Measurements from ENCODE around the gene ASTN1.

The ASTN1 gene

DNA sequence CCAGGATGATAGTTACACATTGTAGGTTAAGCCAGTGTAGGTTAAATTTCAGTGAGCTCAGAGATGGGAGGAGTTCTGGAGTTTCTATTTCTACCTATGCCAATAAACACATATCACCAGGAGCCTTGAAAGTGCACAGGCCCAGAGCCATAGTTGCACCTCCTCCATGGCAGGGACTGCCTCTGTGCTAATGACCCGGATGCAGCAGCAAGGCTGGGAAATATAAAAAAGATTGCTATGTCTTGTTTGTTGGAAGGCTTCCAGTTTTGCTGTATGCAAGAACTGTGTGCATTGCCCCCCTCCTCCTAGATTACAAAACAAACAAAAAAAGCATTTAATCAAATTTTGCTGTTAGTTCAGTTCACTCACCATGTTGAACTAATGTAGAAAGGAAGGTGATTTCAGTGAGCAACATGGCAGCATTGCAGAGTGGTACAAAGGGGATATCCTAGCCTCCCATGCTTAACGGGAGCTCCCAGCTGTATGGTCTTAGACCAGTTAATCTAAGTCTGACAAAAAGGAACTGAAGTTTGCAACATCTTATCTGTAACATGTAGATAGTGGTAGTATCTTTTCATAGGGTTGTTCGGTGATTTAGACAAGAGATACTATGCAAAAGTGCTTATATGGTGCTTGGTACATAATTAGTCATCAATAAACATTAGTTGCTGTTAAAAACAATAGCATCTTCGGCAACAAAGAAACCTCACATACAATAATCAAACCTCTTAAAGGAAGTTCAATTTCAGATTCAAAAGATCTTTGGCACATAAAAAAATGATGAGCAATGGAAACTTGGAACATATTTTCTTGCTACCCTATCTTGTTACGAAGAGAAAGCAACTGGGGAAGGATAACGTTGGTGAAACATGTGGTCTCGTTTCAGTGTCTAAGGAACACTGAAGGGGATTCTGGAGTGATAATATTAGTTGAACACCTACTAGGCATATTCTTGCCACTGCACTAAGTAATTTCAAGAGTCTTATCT lies 309.5 kb downstream of the ASTN1 start:
- no peaks in the 10 kb centered on the region for H3K79me2 ChIP-seq (ENCODE audit: insufficient read depth, low read depth)
- H3K27me3 ChIP-seq (ENCODE audit: insufficient read depth, low read depth): no peaks in the 10 kb centered on the region
- H3K27ac ChIP-seq: no peak overlapping the region

DNA sequence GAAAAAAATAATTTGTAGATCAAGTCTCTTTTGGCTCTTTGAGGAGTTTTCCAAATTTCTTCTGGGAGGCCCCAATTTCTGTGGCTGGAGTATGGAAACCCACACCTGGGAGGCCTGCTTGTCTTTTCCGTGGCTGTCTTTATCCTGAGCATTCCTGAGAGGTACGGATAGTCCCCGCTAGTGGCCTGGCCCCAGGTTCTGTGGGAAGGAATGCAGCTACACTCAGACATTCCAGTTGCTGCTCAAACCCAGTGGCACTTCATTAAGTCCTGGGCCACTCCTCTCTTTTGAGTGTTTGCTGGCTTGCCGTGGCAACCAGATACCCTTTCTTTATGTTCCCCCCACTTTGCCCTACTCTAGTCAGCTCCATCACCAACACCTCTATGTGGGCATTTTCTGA lies 310.4 kb downstream of the ASTN1 start:
- H3K79me2 ChIP-seq (ENCODE audit: insufficient read depth, low read depth): no peaks in the 10 kb centered on the region
- TF ChIP-seq, protein P1, sequence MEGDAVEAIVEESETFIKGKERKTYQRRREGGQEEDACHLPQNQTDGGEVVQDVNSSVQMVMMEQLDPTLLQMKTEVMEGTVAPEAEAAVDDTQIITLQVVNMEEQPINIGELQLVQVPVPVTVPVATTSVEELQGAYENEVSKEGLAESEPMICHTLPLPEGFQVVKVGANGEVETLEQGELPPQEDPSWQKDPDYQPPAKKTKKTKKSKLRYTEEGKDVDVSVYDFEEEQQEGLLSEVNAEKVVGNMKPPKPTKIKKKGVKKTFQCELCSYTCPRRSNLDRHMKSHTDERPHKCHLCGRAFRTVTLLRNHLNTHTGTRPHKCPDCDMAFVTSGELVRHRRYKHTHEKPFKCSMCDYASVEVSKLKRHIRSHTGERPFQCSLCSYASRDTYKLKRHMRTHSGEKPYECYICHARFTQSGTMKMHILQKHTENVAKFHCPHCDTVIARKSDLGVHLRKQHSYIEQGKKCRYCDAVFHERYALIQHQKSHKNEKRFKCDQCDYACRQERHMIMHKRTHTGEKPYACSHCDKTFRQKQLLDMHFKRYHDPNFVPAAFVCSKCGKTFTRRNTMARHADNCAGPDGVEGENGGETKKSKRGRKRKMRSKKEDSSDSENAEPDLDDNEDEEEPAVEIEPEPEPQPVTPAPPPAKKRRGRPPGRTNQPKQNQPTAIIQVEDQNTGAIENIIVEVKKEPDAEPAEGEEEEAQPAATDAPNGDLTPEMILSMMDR (conservative IDR thresholded peaks at IDR 0.05; ENCODE audit: low read depth, low read length): no peak
- H3K4me1 ChIP-seq (ENCODE audit: low read depth, poor library complexity, severe bottlenecking): no peaks in the 10 kb centered on the region
- H4K20me1 ChIP-seq (ENCODE audit: insufficient read depth): no peaks in the 10 kb centered on the region
- no peak overlapping the region for H3K4me2 ChIP-seq
- H3K27me3 ChIP-seq (ENCODE audit: insufficient read depth, low read depth): no peaks in the 10 kb centered on the region
- no peak overlapping the region for H2AFZ ChIP-seq (ENCODE audit: low read depth)
- H3K9ac ChIP-seq: no peak overlapping the region
- no peaks in the 10 kb centered on the region for H3K36me3 ChIP-seq (ENCODE audit: insufficient read depth)
- no peak overlapping the region for H3K4me3 ChIP-seq (IDR thresholded peaks at IDR 0.05; ENCODE audit: insufficient read depth, low read depth, low read length)
- H3K27ac ChIP-seq: no peak overlapping the region

More for the DNA sequence above, 309.5 kb downstream of the ASTN1 start:
- Histone ChIP-seq H3K4me3 (IDR thresholded peaks at IDR 0.05; ENCODE audit: insufficient read depth, low read depth, low read length) (no peak overlapping the region), H3K4me2 (no peak overlapping the region), H4K20me1 (ENCODE audit: insufficient read depth) (no peaks in the 10 kb centered on the region), H3K36me3 (ENCODE audit: insufficient read depth) (no peaks in the 10 kb centered on the region), H3K9ac (no peak overlapping the region), H3K4me1 (ENCODE audit: low read depth, poor library complexity, severe bottlenecking) (no peaks in the 10 kb centered on the region), H2AFZ (ENCODE audit: low read depth) (no peak overlapping the region)
- TF ChIP-seq, protein P1 (conservative IDR thresholded peaks at IDR 0.05; ENCODE audit: low read depth, low read length): no peak

DNA sequence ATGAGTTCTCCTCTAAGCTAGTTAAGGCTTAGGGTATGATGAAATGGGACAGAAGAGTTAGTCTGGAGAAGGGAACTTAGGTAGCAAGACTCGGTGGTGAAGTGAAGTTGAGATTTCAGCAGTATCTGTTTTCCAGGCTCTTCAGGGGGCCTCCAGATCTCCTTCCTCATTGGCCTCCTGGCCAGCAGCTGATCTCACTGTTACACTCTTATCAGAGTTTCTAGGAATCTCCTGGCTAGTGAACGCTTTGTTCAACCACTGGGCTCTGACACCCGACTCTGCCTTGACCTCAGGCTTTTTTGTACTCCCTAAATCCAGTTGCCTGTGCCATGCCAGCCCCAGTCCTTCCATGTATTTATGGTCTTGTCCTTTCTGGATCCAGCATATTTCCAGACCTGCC lies 311.0 kb downstream of the ASTN1 start:
- Histone ChIP-seq H3K4me3 (IDR thresholded peaks at IDR 0.05; ENCODE audit: insufficient read depth, low read depth, low read length) (no peak overlapping the region), H3K9ac (no peak overlapping the region), H4K20me1 (ENCODE audit: insufficient read depth) (no peaks in the 10 kb centered on the region), H2AFZ (ENCODE audit: low read depth) (no peak overlapping the region), H3K27ac (no peak overlapping the region), H3K4me2 (no peak overlapping the region), H3K36me3 (ENCODE audit: insufficient read depth) (no peaks in the 10 kb centered on the region), H3K4me1 (ENCODE audit: low read depth, poor library complexity, severe bottlenecking) (no peaks in the 10 kb centered on the region), H3K79me2 (ENCODE audit: insufficient read depth, low read depth) (no peaks in the 10 kb centered on the region), H3K27me3 (ENCODE audit: insufficient read depth, low read depth) (no peaks in the 10 kb centered on the region)
- TF ChIP-seq, protein P1 (conservative IDR thresholded peaks at IDR 0.05; ENCODE audit: low read depth, low read length): no peak

DNA sequence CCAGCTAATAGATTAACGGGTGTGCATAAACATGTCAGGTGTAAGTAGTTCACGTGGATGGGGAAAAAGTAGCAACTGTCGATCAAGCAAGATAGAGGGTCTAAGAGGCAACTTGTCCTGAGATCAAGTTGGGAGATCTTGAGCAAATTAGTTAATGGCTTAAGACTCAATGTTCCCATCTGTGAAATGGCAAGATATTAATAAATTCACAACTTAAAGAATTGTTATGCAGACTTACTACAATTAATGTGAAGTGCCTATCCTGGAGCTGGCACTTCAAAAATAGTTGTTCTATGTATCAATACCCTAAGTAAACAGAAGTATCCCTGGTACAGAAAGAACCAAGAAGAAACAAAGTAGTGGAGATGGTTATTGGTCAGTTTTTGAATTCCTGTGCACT lies 312.4 kb downstream of the ASTN1 start:
- Histone ChIP-seq H3K4me2 (no peak overlapping the region), H3K27ac (no peak overlapping the region), H3K4me3 (IDR thresholded peaks at IDR 0.05; ENCODE audit: insufficient read depth, low read depth, low read length) (no peak overlapping the region), H3K27me3 (ENCODE audit: insufficient read depth, low read depth) (no peaks in the 10 kb centered on the region), H3K9ac (no peak overlapping the region), H2AFZ (ENCODE audit: low read depth) (no peak overlapping the region), H3K79me2 (ENCODE audit: insufficient read depth, low read depth) (no peaks in the 10 kb centered on the region), H3K4me1 (ENCODE audit: low read depth, poor library complexity, severe bottlenecking) (no peaks in the 10 kb centered on the region), H3K36me3 (ENCODE audit: insufficient read depth) (no peaks in the 10 kb centered on the region), H4K20me1 (ENCODE audit: insufficient read depth) (no peaks in the 10 kb centered on the region)
- TF ChIP-seq, protein P1 (conservative IDR thresholded peaks at IDR 0.05; ENCODE audit: low read depth, low read length): no peak
